Skeletal muscle satellite cell (primary cell): ENCODE results near the gene MLLT10.
A peak's percentile ranks its signal among the peaks of the same experiment; 100 is the strongest.
"Not testable (repeated sequence)": the region's sequence is repeated elsewhere in the genome, so short reads cannot be mapped to it uniquely, and the experiment has no call there.

ENCODE experiments used
- H3K27me3 ChIP-seq: 2 replicates; pipeline ENCODE4 v1.7.0; 2013; ENCODE audit warnings: low read length; ENCODE audit not compliant: control insufficient read depth, insufficient read depth
- H3K36me3 ChIP-seq: 2 replicates; pipeline ENCODE4 v1.7.0; 2013; ENCODE audit warnings: mild to moderate bottlenecking, control low read depth, low read length; ENCODE audit not compliant: insufficient read depth
- H3K4me1 ChIP-seq: 2 replicates; pipeline ENCODE4 v1.7.0; 2013; ENCODE audit warnings: low read length; ENCODE audit not compliant: control insufficient read depth, insufficient read depth
- H3K4me2 ChIP-seq: 2 replicates; pipeline ENCODE4 v1.7.0; 2013; ENCODE audit warnings: mild to moderate bottlenecking, low read length
- H3K4me3 ChIP-seq: 2 replicates; pipeline ENCODE4 v1.7.0; 2013; ENCODE audit warnings: low read length
- H3K9ac ChIP-seq: 2 replicates; pipeline ENCODE4 v1.7.0; 2013; ENCODE audit warnings: mild to moderate bottlenecking, low read depth, low read length, moderate library complexity
- H3K9me3 ChIP-seq: replicated peaks from 2 replicates; pipeline ENCODE4 v1.7.0; 2013; ENCODE audit warnings: mild to moderate bottlenecking, control low read depth, low read length

MLLT10 gene

GRCh38 chr10:21535494-21535965, 1.5 kb downstream of the MLLT10 start:
- H3K9me3 ChIP-seq, result no peaks in the 10 kb centered on the region
- H3K27me3 ChIP-seq, result no peaks in the 10 kb centered on the region
- peak overlapping the region; percentile 72 for H3K9ac ChIP-seq
- H3K4me1 ChIP-seq, result peaks cover 23% of the 10 kb centered on the region
- peak overlapping the region; percentile 93 for H3K4me2 ChIP-seq
- peaks cover 33% of the 10 kb centered on the region for H3K36me3 ChIP-seq
- peak overlapping the region; percentile 75 for H3K4me3 ChIP-seq

DNA sequence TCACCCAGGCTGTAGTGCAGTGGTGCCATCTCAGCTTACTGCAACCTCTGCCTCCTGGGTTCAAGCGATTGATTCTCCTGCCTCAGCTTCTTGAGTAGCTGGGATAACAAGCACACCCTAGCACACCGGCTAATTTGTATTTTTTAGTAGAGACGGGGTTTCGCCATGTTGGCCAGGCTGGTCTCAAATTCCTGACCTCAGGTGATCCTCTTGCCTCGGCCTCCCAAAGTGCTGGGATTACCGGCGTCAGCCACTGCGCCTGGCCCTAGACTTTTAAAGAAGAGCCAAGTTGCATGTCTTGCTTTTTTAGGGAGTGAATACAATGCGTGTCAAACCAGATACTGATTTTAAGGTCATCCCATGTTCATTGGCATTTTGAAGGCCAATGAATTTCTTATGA, 1.9 kb downstream of the MLLT10 start:
- Histone ChIP-seq H3K4me2 (peak overlapping the region; percentile 93), H3K9ac (peak overlapping the region; percentile 72), H3K36me3 (peaks cover 35% of the 10 kb centered on the region), H3K4me3 (peak overlapping the region; percentile 75), H3K4me1 (peaks cover 23% of the 10 kb centered on the region)
- H3K27me3 ChIP-seq, H3K9me3 ChIP-seq: not testable (repeated sequence)

DNA sequence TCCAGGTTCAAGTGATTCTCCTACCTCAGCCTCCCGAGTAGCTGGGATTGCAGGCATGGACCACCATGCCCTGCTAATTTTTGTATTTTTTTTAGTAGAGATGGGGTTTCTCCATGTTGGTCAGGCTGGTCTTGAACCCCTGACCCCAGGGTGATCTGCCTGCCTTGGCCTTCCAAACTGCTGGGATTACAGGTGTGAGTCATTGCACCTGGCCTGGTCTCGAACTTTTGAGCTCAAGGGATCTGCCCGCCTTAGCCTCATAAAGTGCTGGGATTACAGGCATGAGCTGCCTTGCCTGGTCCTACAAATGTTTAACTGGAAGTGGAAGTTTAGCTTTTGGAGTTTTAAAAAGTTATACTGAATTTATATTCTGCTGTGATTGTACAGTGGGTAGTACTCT, 2.8 kb downstream of the MLLT10 start:
- Histone ChIP-seq H3K9ac (no peak overlapping the region), H3K9me3 (no peaks in the 10 kb centered on the region), H3K4me1 (peaks cover 23% of the 10 kb centered on the region), H3K4me2 (no peak overlapping the region), H3K36me3 (peaks cover 44% of the 10 kb centered on the region), H3K27me3 (no peaks in the 10 kb centered on the region), H3K4me3 (no peak overlapping the region)

DNA sequence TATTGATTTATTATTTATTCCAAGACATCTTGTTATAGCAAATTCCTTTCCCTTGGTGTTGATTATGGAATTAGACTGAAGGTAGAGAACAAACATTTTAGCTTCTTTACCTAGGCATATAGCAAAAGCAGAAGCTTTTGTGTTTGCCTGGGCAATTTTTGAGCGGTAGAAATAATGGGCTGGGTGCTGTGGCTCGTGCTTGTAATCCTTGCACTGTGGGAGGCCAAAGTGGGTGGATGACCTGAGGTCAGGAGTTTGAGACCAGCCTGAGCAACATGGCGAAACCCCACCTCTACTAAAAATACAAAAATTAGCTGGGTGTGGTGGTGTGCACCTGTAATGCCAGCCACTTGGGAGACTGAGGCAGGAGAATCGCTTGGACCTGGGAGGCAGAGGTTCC, 6.7 kb downstream of the MLLT10 start:
- H3K9me3 ChIP-seq, H3K4me1 ChIP-seq, H3K27me3 ChIP-seq, H3K9ac ChIP-seq, H3K4me2 ChIP-seq, H3K4me3 ChIP-seq: not testable (repeated sequence)
- peaks cover 76% of the 10 kb centered on the region for H3K36me3 ChIP-seq

DNA sequence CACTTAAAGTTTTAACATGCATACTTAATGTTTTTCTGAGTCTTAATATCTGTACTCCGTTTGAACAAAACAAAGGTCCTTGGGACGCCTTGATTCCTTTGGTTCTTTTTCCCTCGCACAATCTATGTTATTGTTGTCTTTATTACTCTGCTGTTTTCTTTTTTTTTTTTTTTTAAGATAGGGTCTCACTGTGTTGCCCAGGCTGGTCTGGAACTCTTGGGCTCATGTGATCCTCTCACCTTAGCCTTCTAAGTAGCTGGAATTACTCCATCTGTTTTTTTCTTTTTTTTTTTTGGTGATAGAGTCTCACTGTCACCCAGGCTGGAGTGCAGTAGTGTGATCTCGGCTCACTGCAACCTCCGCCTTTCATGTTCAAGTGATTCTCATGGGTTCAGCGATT, 13.2 kb downstream of the MLLT10 start:
- Histone ChIP-seq H3K4me3 (no peak overlapping the region), H3K36me3 (peaks cover 51% of the 10 kb centered on the region), H3K4me2 (no peak overlapping the region), H3K9me3 (no peaks in the 10 kb centered on the region), H3K27me3 (no peaks in the 10 kb centered on the region), H3K9ac (no peak overlapping the region), H3K4me1 (no peaks in the 10 kb centered on the region)

GRCh38 chr10:21552638-21553037, 18.6 kb downstream of the MLLT10 start:
- no peak overlapping the region for H3K9ac ChIP-seq
- H3K4me2 ChIP-seq, result no peak overlapping the region
- no peak overlapping the region for H3K4me3 ChIP-seq
- no peaks in the 10 kb centered on the region for H3K9me3 ChIP-seq
- H3K4me1 ChIP-seq, result no peaks in the 10 kb centered on the region
- peaks cover 50% of the 10 kb centered on the region for H3K36me3 ChIP-seq
- no peaks in the 10 kb centered on the region for H3K27me3 ChIP-seq

GRCh38 chr10:21556527-21556926, 22.5 kb downstream of the MLLT10 start:
- H3K9me3 ChIP-seq, result no peaks in the 10 kb centered on the region
- no peak overlapping the region for H3K4me3 ChIP-seq
- H3K4me2 ChIP-seq, result no peak overlapping the region
- no peaks in the 10 kb centered on the region for H3K27me3 ChIP-seq
- H3K9ac ChIP-seq, result no peak overlapping the region
- peaks cover 51% of the 10 kb centered on the region for H3K36me3 ChIP-seq
- H3K4me1 ChIP-seq, result no peaks in the 10 kb centered on the region

- not testable (repeated sequence) for H3K9me3 ChIP-seq, H3K4me2 ChIP-seq, H3K9ac ChIP-seq, H3K4me3 ChIP-seq, H3K27me3 ChIP-seq, H3K4me1 ChIP-seq
- peaks cover 37% of the 10 kb centered on the region for H3K36me3 ChIP-seq
Measured at GRCh38 chr10:21558984-21559383, 25.0 kb downstream of the MLLT10 start.

DNA sequence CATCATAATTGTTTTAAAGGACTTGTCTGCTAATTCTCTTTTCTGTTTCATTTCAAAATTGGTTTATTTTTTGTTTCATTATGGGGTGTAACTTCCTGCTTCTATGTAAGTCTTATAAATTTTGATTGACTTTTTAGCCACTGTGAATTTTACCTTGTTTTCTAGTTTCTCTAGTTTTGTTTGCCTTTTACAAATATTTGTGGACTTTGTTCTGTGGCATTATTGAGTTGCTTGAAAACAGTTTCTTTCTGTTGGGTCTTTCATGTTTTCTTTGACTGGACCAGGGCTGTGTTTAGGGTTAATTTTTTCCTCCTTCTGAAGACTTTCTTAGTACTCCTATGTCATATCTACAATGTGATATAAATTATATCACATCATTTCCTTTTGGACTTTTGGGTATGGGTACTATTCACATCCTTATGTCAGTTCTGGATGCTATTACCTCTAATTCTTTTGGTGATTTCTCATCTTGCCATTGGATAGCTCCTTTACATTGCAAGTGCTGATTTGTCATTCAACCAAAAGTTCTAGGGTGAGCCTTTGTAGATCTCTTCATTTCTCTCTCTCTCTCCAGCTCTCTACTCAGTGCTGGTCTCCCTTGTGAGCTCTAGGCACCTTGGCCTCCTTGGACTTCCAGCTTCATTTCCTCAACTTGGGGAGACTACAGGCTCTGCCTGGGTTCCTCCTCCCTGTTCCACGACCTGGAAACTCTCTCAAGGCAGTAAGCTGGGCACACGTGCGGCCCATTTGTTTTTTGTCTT, 36.9 kb downstream of the MLLT10 start:
- no peaks in the 10 kb centered on the region for H3K9me3 ChIP-seq
- peaks cover 4% of the 10 kb centered on the region for H3K36me3 ChIP-seq
- H3K4me1 ChIP-seq, result peaks cover 15% of the 10 kb centered on the region
- no peak overlapping the region for H3K9ac ChIP-seq
- no peak overlapping the region for H3K4me3 ChIP-seq
- H3K4me2 ChIP-seq, result no peak overlapping the region
- no peaks in the 10 kb centered on the region for H3K27me3 ChIP-seq

DNA sequence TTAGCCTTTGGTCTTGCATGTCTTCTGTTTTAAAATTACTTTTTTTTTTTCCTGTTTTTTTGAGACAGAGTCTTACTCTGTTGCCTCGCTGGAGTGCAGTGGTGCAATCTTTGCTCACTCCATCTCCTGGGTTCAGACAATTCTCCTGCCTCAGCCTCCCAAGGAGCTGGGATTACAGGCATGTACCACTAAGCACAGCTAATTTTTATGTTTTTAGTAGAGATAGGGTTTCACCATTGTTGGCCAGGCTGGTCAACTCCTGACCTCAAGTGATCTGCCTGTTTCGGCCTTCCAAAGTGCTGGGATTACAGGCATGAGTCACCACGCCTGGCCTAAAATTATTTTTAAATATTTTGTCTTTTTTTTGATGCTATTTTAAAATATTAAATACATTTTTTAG, 38.5 kb downstream of the MLLT10 start:
- no peak overlapping the region for H3K9ac ChIP-seq
- no peak overlapping the region for H3K4me2 ChIP-seq
- no peaks in the 10 kb centered on the region for H3K27me3 ChIP-seq
- peaks cover 15% of the 10 kb centered on the region for H3K4me1 ChIP-seq
- peaks cover 4% of the 10 kb centered on the region for H3K36me3 ChIP-seq
- no peak overlapping the region for H3K4me3 ChIP-seq
- no peaks in the 10 kb centered on the region for H3K9me3 ChIP-seq

DNA sequence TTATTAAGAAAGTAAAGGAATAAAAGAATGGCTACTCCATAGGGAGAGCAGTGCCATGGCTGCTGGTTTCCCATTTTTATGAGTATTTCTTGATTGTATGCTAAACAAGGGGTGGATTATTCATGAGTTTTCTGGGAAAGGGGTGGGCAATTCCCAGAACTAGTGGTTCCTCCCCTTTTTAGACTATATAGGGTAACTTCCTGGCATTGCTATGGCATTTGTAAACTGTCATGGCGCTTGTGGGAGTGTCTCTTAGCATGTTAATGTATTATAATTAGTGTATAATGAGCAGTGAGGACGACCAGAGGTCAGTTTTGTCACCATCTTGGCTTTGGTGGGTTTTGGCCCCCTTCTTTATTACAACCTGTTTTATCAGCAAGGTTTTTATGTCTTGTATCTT, 40.5 kb downstream of the MLLT10 start:
- not testable (repeated sequence) for H3K9me3 ChIP-seq, H3K27me3 ChIP-seq

GRCh38 chr10:21579291-21579690, 45.3 kb downstream of the MLLT10 start:
- H3K36me3 ChIP-seq, result no peaks in the 10 kb centered on the region
- no peak overlapping the region for H3K4me3 ChIP-seq
- no peak overlapping the region for H3K4me2 ChIP-seq
- no peaks in the 10 kb centered on the region for H3K27me3 ChIP-seq
- H3K4me1 ChIP-seq, result no peaks in the 10 kb centered on the region
- no peak overlapping the region for H3K9ac ChIP-seq
- H3K9me3 ChIP-seq, result no peaks in the 10 kb centered on the region

More for the DNA sequence above, 40.5 kb downstream of the MLLT10 start:
- peaks cover 15% of the 10 kb centered on the region for H3K4me1 ChIP-seq
- not testable (repeated sequence) for H3K36me3 ChIP-seq, H3K9ac ChIP-seq, H3K4me3 ChIP-seq, H3K4me2 ChIP-seq
